WTC11 (cell line): ENCODE data around the gene SOCS1. TPM values are rescaled to one million over a fixed set of nuclear protein-coding genes. Genes with fewer than 3 reads are reported as not detected.

Experiments
- ATAC-seq: fragments of 200-7000 bp; cut with Tn5 transposase; 2 replicates; pipeline ENCODE4 v1.10.0; 2021; ENCODE audit warnings: mild to moderate bottlenecking, moderate library complexity
- CTCF ChIA-PET: fragments of 300-600 bp; sonication (Branson Sonifier 250); formaldehyde crosslinking; loops from one replicate; lab custom pipeline; 2021; ENCODE audit warnings: antibody characterized with exemption; lab: Charles Lee
- POLR2A ChIA-PET: fragments of 350-600 bp; sonication (Branson Sonifier 250); formaldehyde crosslinking; loops from one replicate; lab custom pipeline; 2021; ENCODE audit warnings: antibody characterized with exemption; lab: Charles Lee
- DNase-seq: peaks from one replicate; pipeline ENCODE4 v3.0.0; 2021; ENCODE audit warnings: low spot score
- H3K27ac Mint-ChIP-seq: 2 replicates; pipeline ENCODE4 v1.8.0; 2021; ENCODE audit warnings: mixed read lengths
- H3K27me3 Mint-ChIP-seq: 2 replicates; pipeline ENCODE4 v1.8.0; 2021; ENCODE audit warnings: low read depth, mild to moderate bottlenecking, moderate library complexity, mixed read lengths
- H3K36me3 Mint-ChIP-seq: 2 replicates; pipeline ENCODE4 v1.8.0; 2021; ENCODE audit warnings: mixed read lengths
- H3K4me1 Mint-ChIP-seq: 2 replicates; pipeline ENCODE4 v1.8.0; 2022; ENCODE audit warnings: mixed read lengths
- H3K4me3 Mint-ChIP-seq: 2 replicates; pipeline ENCODE4 v1.8.0; 2021; ENCODE audit warnings: mild to moderate bottlenecking, moderate library complexity, mixed read lengths
- H3K9me3 Mint-ChIP-seq: 2 replicates; pipeline ENCODE4 v1.8.0; 2021; ENCODE audit warnings: mixed read lengths
- ATF6 ChIP-seq: sonication (generic); formaldehyde crosslinking; IDR thresholded peaks from 2 replicates; pipeline ENCODE4 v1.8.1; 2023; ENCODE audit warnings: mild to moderate bottlenecking, missing genetic modification reagents
- CDX4 ChIP-seq: fragments of 250-450 bp; sonication (Bioruptor Pico); IDR thresholded peaks from 2 replicates; pipeline ENCODE4 v1.9.0; 2021; ENCODE audit warnings: moderate library complexity, mild to moderate bottlenecking, inconsistent platforms, borderline replicate concordance
- E2F4 ChIP-seq: sonication (generic); formaldehyde crosslinking; IDR thresholded peaks from 2 replicates; pipeline ENCODE4 v1.8.1; 2022; ENCODE audit warnings: low read depth, mild to moderate bottlenecking, moderate library complexity, missing genetic modification reagents, borderline replicate concordance
- ESRRA ChIP-seq: sonication (generic); formaldehyde crosslinking; IDR thresholded peaks from 2 replicates; pipeline ENCODE4 v1.8.1; 2022; ENCODE audit warnings: mild to moderate bottlenecking, missing genetic modification reagents, borderline replicate concordance
- JAZF1 ChIP-seq: fragments of 250-450 bp; sonication (Bioruptor Pico); IDR thresholded peaks from 2 replicates; pipeline ENCODE4 v1.9.0; 2021; ENCODE audit warnings: moderate library complexity, mild to moderate bottlenecking, inconsistent platforms
- JUN ChIP-seq: sonication (generic); formaldehyde crosslinking; IDR thresholded peaks from 2 replicates; pipeline ENCODE4 v1.8.0; 2023; ENCODE audit warnings: mild to moderate bottlenecking, missing genetic modification reagents
- KAT7 ChIP-seq: sonication (generic); formaldehyde crosslinking; IDR thresholded peaks from 2 replicates; pipeline ENCODE4 v1.8.1; 2023; ENCODE audit warnings: missing genetic modification reagents, mild to moderate bottlenecking, borderline replicate concordance
- NR3C1 ChIP-seq: sonication (generic); formaldehyde crosslinking; conservative IDR thresholded peaks from 2 replicates; pipeline ENCODE4 v1.8.1; 2023; ENCODE audit warnings: low read depth, mild to moderate bottlenecking, missing genetic modification reagents
- PRRX2 ChIP-seq: fragments of 250-450 bp; sonication (Bioruptor Pico); IDR thresholded peaks from 2 replicates; pipeline ENCODE4 v1.8.0; 2021; ENCODE audit warnings: mild to moderate bottlenecking
- RELA ChIP-seq: sonication (generic); formaldehyde crosslinking; IDR thresholded peaks from 2 replicates; pipeline ENCODE4 v1.8.1; 2022; ENCODE audit warnings: missing genetic modification reagents, mild to moderate bottlenecking, borderline replicate concordance
- SMAD3 ChIP-seq: sonication (generic); formaldehyde crosslinking; IDR thresholded peaks from 2 replicates; pipeline ENCODE4 v1.8.0; 2022; ENCODE audit warnings: missing genetic modification reagents, mild to moderate bottlenecking, borderline replicate concordance
- SOX15 ChIP-seq: fragments of 250-450 bp; sonication (Bioruptor Pico); IDR thresholded peaks from 2 replicates; pipeline ENCODE4 v1.9.0; 2021; ENCODE audit warnings: mild to moderate bottlenecking
- TEAD4 ChIP-seq: sonication (generic); formaldehyde crosslinking; IDR thresholded peaks from 2 replicates; pipeline ENCODE4 v1.8.0; 2022; ENCODE audit warnings: mild to moderate bottlenecking, missing genetic modification reagents
- TP53 ChIP-seq: sonication (generic); formaldehyde crosslinking; IDR thresholded peaks from 2 replicates; pipeline ENCODE4 v1.8.1; 2023; ENCODE audit warnings: mild to moderate bottlenecking, missing genetic modification reagents
- ZNF219 ChIP-seq: sonication (generic); formaldehyde crosslinking; IDR thresholded peaks from 2 replicates; pipeline ENCODE4 v1.8.0; 2023; ENCODE audit warnings: missing genetic modification reagents, mild to moderate bottlenecking, borderline replicate concordance
- ZNF263 ChIP-seq: sonication (generic); formaldehyde crosslinking; IDR thresholded peaks from 2 replicates; pipeline ENCODE4 v1.8.1; 2022; ENCODE audit warnings: low read depth, mild to moderate bottlenecking, moderate library complexity, missing genetic modification reagents
- ZNF317 ChIP-seq: sonication (generic); formaldehyde crosslinking; IDR thresholded peaks from 2 replicates; pipeline ENCODE4 v1.8.1; 2023; ENCODE audit warnings: low read depth, mild to moderate bottlenecking, moderate library complexity, missing genetic modification reagents, borderline replicate concordance
- ZNF423 ChIP-seq: fragments of 250-450 bp; sonication (Bioruptor Pico); IDR thresholded peaks from 2 replicates; pipeline ENCODE4 v2.1.2; 2022; ENCODE audit warnings: mild to moderate bottlenecking, moderate library complexity
- ZNF532 ChIP-seq: fragments of 250-450 bp; sonication (Bioruptor Pico); IDR thresholded peaks from 2 replicates; pipeline ENCODE4 v1.9.0; 2021; ENCODE audit warnings: mild to moderate bottlenecking, borderline replicate concordance
- total RNA-seq: library from RNA; stranded (reverse); gene quantifications from 3 replicates; pipeline ENCODE4 v1.2.3, GENCODE V29; 2021
- TF ChIP-seq, protein P1 (sequence below): fragments of 250-450 bp; sonication (Bioruptor Pico); IDR thresholded peaks from 2 replicates; pipeline ENCODE4 v2.1.2; 2022; ENCODE audit warnings: mild to moderate bottlenecking, moderate library complexity
- TF ChIP-seq, protein P2 (sequence below): sonication (generic); formaldehyde crosslinking; IDR thresholded peaks from 2 replicates; pipeline ENCODE4 v1.8.0; 2023; ENCODE audit warnings: missing genetic modification reagents
- TF ChIP-seq, protein P3 (sequence below): sonication (generic); formaldehyde crosslinking; IDR thresholded peaks from 2 replicates; pipeline ENCODE4 v1.8.0; 2022; ENCODE audit warnings: missing genetic modification reagents

Gene SOCS1
- total RNA-seq, 1 experiment from 2014 or later = 62.3 TPM

DNA sequence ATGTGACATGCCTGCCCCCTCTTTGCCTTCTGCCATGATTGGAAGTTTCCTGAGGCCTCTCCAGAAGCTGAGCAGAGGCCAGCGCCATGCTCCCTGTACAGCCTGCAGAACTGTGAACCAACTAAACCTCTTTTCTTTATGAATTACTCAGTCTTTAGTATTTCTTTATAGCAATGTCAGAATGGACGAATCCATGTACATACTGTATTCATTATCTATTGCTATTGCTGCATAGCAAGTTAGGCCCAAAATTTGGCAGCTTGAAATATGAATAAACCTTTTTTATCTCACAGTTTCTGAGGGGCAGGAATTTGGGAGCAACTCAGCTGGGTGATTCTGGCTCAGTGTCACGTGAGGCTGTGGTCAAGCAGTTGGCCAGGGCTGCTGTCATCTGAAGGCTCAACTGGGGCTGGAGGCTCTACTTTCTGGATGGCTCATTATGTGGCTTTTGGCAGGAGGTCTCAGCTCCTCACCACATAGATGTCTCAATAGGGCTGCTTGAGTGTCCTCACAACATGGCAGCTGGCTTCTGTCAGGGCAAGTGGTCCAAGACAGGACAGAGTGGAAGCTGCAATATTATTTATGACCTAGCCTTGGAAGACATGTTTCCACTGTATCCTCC lies 40.0 kb downstream of the SOCS1 start (continued):
- TF ChIP-seq ZNF532 (CRISPR knock-in tag) (no peak), SOX15 (CRISPR knock-in tag) (no peak), ZNF219 (CRISPR knock-in tag) (no peak)

- no peak for DNase-seq
- peaks cover 3% of the 10 kb centered on the region for H3K27me3 Mint-ChIP-seq
- H3K36me3 Mint-ChIP-seq = peaks cover 18% of the 10 kb centered on the region
- ATAC-seq = no peak
- no peak overlapping the region for H3K27ac Mint-ChIP-seq
- ChIA-PET CTCF (interaction anchor here (0.8 to 0.9 kb wide), 2 partner anchors 43 to 243 kb away, joined by 4 to 6 read pairs; partner anchors contain the start of gene SOCS1), POLR2A (interaction anchor here (0.7 kb wide), 1 partner anchor 251 kb away, joined by 4 read pairs; no protein-coding TSS in a partner anchor)
- peaks cover 29% of the 10 kb centered on the region for H3K9me3 Mint-ChIP-seq
- no peaks in the 10 kb centered on the region for H3K4me1 Mint-ChIP-seq
- no peak overlapping the region for H3K4me3 Mint-ChIP-seq
- TF ChIP-seq PRRX2 (CRISPR knock-in tag) = no peak
- TF ChIP-seq ZNF317 (CRISPR knock-in tag) = no peak
- TF ChIP-seq RELA = no peak
- no peak for TF ChIP-seq KAT7 (CRISPR knock-in tag)
- no peak for TF ChIP-seq ZNF423 (CRISPR knock-in tag)
- TF ChIP-seq, protein P1, sequence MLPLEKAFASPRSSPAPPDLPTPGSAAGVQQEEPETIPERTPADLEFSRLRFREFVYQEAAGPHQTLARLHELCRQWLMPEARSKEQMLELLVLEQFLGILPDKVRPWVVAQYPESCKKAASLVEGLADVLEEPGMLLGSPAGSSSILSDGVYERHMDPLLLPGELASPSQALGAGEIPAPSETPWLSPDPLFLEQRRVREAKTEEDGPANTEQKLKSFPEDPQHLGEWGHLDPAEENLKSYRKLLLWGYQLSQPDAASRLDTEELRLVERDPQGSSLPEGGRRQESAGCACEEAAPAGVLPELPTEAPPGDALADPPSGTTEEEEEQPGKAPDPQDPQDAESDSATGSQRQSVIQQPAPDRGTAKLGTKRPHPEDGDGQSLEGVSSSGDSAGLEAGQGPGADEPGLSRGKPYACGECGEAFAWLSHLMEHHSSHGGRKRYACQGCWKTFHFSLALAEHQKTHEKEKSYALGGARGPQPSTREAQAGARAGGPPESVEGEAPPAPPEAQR (CRISPR knock-in tag) = no peak
- TF ChIP-seq ESRRA (CRISPR knock-in tag) = no peak
- no peak for TF ChIP-seq JAZF1
- TF ChIP-seq E2F4 = no peak
- TF ChIP-seq CDX4 (CRISPR knock-in tag) = no peak
- TF ChIP-seq, protein P2, sequence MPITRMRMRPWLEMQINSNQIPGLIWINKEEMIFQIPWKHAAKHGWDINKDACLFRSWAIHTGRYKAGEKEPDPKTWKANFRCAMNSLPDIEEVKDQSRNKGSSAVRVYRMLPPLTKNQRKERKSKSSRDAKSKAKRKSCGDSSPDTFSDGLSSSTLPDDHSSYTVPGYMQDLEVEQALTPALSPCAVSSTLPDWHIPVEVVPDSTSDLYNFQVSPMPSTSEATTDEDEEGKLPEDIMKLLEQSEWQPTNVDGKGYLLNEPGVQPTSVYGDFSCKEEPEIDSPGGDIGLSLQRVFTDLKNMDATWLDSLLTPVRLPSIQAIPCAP (CRISPR knock-in tag) = no peak
- TF ChIP-seq TEAD4 (CRISPR knock-in tag) = no peak
- TF ChIP-seq TP53 (CRISPR knock-in tag) = no peak
- no peak for TF ChIP-seq NR3C1 (CRISPR knock-in tag)
- TF ChIP-seq SMAD3 = no peak
- TF ChIP-seq, protein P3, sequence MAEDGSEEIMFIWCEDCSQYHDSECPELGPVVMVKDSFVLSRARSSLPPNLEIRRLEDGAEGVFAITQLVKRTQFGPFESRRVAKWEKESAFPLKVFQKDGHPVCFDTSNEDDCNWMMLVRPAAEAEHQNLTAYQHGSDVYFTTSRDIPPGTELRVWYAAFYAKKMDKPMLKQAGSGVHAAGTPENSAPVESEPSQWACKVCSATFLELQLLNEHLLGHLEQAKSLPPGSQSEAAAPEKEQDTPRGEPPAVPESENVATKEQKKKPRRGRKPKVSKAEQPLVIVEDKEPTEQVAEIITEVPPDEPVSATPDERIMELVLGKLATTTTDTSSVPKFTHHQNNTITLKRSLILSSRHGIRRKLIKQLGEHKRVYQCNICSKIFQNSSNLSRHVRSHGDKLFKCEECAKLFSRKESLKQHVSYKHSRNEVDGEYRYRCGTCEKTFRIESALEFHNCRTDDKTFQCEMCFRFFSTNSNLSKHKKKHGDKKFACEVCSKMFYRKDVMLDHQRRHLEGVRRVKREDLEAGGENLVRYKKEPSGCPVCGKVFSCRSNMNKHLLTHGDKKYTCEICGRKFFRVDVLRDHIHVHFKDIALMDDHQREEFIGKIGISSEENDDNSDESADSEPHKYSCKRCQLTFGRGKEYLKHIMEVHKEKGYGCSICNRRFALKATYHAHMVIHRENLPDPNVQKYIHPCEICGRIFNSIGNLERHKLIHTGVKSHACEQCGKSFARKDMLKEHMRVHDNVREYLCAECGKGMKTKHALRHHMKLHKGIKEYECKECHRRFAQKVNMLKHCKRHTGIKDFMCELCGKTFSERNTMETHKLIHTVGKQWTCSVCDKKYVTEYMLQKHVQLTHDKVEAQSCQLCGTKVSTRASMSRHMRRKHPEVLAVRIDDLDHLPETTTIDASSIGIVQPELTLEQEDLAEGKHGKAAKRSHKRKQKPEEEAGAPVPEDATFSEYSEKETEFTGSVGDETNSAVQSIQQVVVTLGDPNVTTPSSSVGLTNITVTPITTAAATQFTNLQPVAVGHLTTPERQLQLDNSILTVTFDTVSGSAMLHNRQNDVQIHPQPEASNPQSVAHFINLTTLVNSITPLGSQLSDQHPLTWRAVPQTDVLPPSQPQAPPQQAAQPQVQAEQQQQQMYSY (CRISPR knock-in tag) = no peak
- TF ChIP-seq ZNF263 (CRISPR knock-in tag) = no peak
- no peak for TF ChIP-seq ATF6
- TF ChIP-seq JUN = no peak
Measured at GRCh38 chr16:11213799-11214198, 42.2 kb downstream of the SOCS1 start.
